Measurements from ENCODE around the gene RTN1.
A peak's percentile ranks its signal among the peaks of the same experiment; 100 is the strongest.

RTN1 gene

DNA sequence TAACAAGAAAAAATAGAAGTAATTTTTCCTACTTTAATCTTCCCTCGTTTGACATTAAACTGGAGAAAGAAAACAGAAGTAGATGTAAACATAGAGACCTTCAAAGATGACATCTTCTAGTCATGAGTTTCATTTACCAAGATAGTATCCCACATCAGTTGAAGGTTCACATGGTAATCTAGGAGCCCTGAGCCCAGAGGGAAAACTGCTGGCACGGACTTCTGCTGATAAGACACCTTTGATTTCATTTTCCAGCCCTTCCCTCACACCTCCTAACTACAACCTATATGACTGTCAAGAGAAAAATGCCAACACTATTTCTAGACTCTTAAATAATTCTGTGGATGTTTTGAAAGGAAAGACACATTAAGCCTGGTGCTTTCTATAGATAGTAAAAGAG is 247.9 kb downstream of the RTN1 start:
- no peak for DNase-seq

GRCh38 chr14:59619061-59619460 is 251.5 kb downstream of the RTN1 start:
- DNase-seq: no peak

DNA sequence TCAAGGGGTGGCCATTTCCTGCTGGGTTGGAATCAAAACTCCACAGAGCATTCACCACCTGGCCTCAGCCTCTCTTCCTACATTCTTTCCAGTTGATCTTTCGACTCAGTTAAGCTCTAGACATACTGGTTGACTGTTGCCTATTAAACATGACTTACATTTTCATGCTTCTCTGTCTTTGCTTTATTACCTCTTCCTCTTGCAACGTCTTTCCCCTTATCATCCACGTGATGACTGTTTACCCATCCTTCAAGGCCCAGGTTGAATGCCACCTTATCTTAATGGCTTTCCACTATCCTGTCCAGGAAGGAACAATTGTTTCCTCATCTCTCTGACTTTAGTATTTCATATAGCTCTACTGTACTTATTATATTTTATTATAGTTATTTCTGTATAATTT is 269.5 kb downstream of the RTN1 start:
- no peak for DNase-seq

- no peak for DNase-seq
Observed at GRCh38 chr14:59600211-59600945, 270.2 kb downstream of the RTN1 start.

GRCh38 chr14:59595071-59595470 is 275.5 kb downstream of the RTN1 start:
- DNase-seq: no peak

- no peak for DNase-seq
Observed at GRCh38 chr14:59591641-59592370, 278.8 kb downstream of the RTN1 start.

DNA sequence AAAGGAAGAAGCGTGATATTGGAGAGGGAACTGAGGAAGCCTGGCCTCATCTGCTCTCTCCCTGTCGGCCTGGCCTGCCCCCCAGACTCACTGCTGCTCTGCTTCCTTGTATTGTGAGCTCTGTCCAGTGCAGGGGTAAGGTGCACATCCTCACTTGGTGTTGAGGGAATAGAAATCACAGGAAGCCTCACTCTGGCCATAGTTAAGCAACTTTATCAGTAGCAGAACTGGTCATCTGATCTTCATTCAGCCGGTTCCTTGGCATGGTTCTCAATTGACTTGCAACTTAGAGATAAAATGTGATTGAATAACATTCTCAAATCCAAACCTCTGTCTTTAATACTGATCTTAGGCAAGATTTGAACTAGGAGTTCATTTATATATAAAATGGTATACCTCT is 282.5 kb downstream of the RTN1 start:
- no peak for DNase-seq

GRCh38 chr14:59585891-59586554 is 284.6 kb downstream of the RTN1 start:
- no peak for DNase-seq

GRCh38 chr14:59583755-59584154 is 286.8 kb downstream of the RTN1 start:
- no peak for DNase-seq

- DNase-seq: no peak
Observed at GRCh38 chr14:59582845-59583509, 287.6 kb downstream of the RTN1 start.

GRCh38 chr14:59582161-59582560 is 288.4 kb downstream of the RTN1 start:
- DNase-seq: no peak

DNA sequence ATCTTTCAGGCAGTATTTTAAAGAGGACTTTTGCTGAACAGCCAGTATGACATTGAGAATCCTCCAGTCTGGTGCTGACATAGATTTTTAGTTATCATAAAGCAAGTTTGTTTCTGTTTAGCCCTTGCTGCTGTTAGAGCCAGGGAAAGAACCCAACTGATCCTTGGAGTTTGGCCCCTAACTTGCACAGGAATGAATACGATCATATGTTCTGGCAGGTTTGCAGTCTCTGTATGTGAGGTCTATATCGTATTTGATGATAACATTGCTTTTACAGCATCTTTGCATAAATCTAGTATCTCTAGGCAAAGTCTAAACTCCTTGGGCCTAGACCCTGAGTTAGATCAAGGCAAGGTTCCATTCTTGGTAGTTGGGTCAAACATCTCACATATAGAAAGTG is 289.7 kb downstream of the RTN1 start:
- DNase-seq: no peak

- DNase-seq: peak; percentile 87
Observed at GRCh38 chr14:59576332-59577294, 294.0 kb downstream of the RTN1 start, which contains the start of gene CCDC175. Gene CCDC175 (minus strand): TSS chr14:59576812. CDS start chr14:59576775, 37 bp downstream.

DNA sequence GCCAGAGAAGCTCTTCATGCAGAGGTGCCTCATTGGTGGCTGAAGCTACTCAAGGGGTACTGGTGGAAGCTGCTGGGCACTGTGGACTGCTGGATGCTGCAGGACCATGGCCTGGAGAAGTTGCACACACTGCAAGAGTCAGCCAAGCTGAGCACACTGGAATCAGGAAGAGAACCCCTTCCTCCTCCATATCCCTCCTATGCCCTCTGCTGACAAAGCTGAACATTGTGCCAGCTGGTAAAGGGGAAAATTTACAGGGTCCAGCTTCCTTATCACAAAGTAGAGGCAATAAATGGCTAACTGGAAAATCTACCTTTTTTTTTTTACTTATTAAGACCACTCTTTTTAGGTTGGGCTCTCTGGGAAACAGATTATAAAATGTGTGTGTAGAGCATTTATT is 300.5 kb downstream of the RTN1 start:
- DNase-seq: peak; percentile 2

GRCh38 chr14:59566725-59567124 is 303.9 kb downstream of the RTN1 start:
- DNase-seq: no peak

GRCh38 chr14:59566296-59566695 is 304.3 kb downstream of the RTN1 start:
- no peak for DNase-seq

DNA sequence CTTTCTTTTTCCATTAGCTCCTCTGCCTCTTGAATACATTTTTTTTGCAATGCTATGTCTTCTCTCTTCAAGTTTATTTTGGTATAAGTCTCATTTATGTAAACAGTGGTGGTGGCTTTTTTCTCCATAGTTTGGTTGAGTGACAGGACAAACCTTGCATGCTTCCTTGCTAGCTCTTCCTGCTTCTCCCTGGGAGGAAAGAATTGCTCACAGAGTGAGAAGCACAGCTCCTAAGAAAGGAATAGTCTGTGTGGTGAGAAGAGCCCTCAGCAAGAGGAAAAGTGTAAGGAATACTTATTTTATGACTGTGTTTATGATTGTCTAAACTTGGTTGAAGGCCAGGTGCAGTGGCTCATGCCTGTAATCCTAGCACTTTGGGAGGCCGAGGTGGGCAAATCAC is 305.5 kb downstream of the RTN1 start:
- no peak for DNase-seq

DNA sequence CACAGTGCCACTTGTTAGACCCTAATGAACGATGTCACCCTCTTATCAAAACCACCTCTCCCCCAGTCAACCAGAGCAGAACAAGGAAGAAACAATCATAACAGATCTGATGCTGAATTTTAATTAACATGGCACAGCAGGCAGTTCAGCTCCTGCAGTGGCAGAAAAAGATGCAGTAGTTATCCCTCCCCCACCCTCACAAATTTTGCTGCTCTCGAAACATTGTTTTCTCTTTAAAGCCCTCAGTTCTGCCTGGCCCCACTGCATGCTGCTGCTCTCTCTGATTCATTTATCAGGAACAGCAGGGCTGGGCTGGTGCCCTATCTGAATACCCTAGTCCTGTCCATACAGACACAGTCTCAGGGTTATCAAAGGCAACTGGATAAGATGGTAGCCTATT is 306.2 kb downstream of the RTN1 start:
- no peak for DNase-seq

DNA sequence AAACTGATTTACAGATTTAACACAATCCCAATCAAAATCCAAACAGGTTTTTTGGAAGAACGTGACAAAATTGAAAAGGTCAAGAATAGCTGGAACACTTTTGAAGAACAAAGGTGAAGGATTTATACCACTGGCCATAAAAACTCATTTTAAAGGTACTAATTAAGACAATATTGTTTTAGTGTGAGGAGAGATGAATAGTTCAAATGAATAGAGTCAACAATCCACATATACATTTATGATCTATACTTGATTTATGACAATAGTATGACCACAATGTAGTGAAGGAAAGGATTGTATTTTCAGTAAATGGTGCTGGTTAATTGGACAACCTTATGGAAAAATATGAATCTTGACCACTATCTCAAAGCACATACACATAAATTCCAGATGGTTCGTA is 323.3 kb downstream of the RTN1 start:
- DNase-seq: no peak

Data from activated CD4-positive, alpha-beta T cell treated with anti-CD3 and anti-CD28 coated beads, Interleukin-2, Interleukin-6, amounts not matched to agents 100 ng/mL and 50 ng/mL, durations not matched to agents 16 hours and 8 hours (primary cell).